Liver (tissue), 3 donors: ENCODE data around the gene IGSF22.

Experiments
- CTCF ChIP-seq: fragments of 150-350 bp; IDR thresholded peaks from 2 replicates; pipeline ENCODE4 v1.5.1; 2017; ENCODE audit warnings: improper control_type of control experiment, low read depth, low read length; ENCODE audit not compliant: missing input control
- MAX ChIP-seq: IDR thresholded peaks from 2 replicates; pipeline ENCODE4 v1.6.1; 2016; ENCODE audit warnings: antibody characterized with exemption
- RAD21 ChIP-seq, 2 donors: IDR thresholded peaks; 2 replicates each; pipeline ENCODE4 v1.6.1; 2016; ENCODE audit warnings: antibody characterized with exemption in 2 of 2, mild to moderate bottlenecking in 2 of 2
- REST ChIP-seq: IDR thresholded peaks from 2 replicates; pipeline ENCODE4 v1.6.1; 2016; ENCODE audit warnings: antibody characterized with exemption, mild to moderate bottlenecking
- SP1 ChIP-seq: IDR thresholded peaks from 2 replicates; pipeline ENCODE4 v1.6.1; 2018; ENCODE audit warnings: antibody characterized with exemption, mild to moderate bottlenecking
- TAF1 ChIP-seq: conservative IDR thresholded peaks from 2 replicates; pipeline ENCODE4 v1.6.1; 2016; ENCODE audit warnings: antibody characterized with exemption, mild to moderate bottlenecking
- donor health status: healthy.
- donor health status: healthy.

- TF ChIP-seq CTCF: no peak
- TF ChIP-seq RAD21 (IDR thresholded peaks at IDR 0.05): no peak
- TF ChIP-seq SP1: no peak
- TF ChIP-seq TAF1: no peak
- no peak for TF ChIP-seq MAX
- TF ChIP-seq REST: no peak
Observed at GRCh38 chr11:18701614-18702216, 24.3 kb downstream of the IGSF22 start.
